IMR-90 (cell line): ENCODE measurements around the gene GABRQ.

Experiments used
- CEBPB ChIP-seq: IDR thresholded peaks from 2 replicates; pipeline ENCODE4 v1.6.1; 2012; ENCODE audit warnings: low read depth, low read length, improper control_type of control experiment
- POLR2A ChIP-seq: IDR thresholded peaks from 2 replicates; pipeline ENCODE4 v1.6.1; 2012; ENCODE audit warnings: mild to moderate bottlenecking, low read depth, low read length
- TF ChIP-seq, protein P1 (sequence below): conservative IDR thresholded peaks from 2 replicates; pipeline ENCODE4 v1.5.1; 2012; ENCODE audit warnings: mild to moderate bottlenecking, low read depth, low read length, improper control_type of control experiment
- TF ChIP-seq, protein P2 (sequence below): fragments of 150-350 bp; IDR thresholded peaks from 2 replicates; pipeline ENCODE4 v1.6.1; 2017; ENCODE audit warnings: mild to moderate bottlenecking, antibody characterized with exemption, low read length, low read depth

DNA sequence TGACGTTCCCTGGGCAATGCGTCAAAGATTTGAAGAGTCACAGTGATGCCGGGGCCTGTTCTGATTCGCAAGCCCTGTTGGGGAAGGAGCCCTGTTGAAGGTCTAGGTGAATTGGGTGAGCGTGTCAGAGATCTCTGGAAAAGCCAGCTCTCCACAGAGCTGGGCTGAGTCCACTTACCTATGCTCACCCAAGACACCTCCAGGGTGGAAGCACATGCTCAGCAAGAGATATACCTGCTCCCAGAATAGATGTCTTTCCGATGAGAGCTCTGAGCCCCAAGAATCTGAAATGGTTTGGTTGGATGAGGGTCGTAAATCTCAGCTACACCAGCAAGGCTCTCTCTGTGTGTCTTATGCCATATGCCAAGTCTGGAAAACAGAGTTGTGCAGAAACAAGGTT is 1.7 kb downstream of the GABRQ start:
- TF ChIP-seq POLR2A, result no peak
- TF ChIP-seq, protein P1, sequence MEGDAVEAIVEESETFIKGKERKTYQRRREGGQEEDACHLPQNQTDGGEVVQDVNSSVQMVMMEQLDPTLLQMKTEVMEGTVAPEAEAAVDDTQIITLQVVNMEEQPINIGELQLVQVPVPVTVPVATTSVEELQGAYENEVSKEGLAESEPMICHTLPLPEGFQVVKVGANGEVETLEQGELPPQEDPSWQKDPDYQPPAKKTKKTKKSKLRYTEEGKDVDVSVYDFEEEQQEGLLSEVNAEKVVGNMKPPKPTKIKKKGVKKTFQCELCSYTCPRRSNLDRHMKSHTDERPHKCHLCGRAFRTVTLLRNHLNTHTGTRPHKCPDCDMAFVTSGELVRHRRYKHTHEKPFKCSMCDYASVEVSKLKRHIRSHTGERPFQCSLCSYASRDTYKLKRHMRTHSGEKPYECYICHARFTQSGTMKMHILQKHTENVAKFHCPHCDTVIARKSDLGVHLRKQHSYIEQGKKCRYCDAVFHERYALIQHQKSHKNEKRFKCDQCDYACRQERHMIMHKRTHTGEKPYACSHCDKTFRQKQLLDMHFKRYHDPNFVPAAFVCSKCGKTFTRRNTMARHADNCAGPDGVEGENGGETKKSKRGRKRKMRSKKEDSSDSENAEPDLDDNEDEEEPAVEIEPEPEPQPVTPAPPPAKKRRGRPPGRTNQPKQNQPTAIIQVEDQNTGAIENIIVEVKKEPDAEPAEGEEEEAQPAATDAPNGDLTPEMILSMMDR, result no peak
- no peak for TF ChIP-seq CEBPB
- TF ChIP-seq, protein P2, sequence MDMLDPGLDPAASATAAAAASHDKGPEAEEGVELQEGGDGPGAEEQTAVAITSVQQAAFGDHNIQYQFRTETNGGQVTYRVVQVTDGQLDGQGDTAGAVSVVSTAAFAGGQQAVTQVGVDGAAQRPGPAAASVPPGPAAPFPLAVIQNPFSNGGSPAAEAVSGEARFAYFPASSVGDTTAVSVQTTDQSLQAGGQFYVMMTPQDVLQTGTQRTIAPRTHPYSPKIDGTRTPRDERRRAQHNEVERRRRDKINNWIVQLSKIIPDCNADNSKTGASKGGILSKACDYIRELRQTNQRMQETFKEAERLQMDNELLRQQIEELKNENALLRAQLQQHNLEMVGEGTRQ, result no peak
